Esophagus mucosa (tissue), 1 donor: ENCODE results near the gene LRRC15. TPM values are rescaled to one million over a fixed set of nuclear protein-coding genes. Genes with fewer than 3 reads are reported as not detected.

ENCODE experiments used
- ATAC-seq: fragments of 200-7000 bp; cut with Tn5 transposase; one replicate; pipeline ENCODE4 v1.9.1; 2020
- total RNA-seq: library from RNA; stranded (reverse); gene quantifications from one replicate; pipeline ENCODE4 v1.2.4, GENCODE V29; 2023
- donor health status: DM: yes; HTN: yes; CAD: no.

Gene LRRC15
- total RNA-seq, 1 donor from 2014 or later = 0.04 TPM

DNA sequence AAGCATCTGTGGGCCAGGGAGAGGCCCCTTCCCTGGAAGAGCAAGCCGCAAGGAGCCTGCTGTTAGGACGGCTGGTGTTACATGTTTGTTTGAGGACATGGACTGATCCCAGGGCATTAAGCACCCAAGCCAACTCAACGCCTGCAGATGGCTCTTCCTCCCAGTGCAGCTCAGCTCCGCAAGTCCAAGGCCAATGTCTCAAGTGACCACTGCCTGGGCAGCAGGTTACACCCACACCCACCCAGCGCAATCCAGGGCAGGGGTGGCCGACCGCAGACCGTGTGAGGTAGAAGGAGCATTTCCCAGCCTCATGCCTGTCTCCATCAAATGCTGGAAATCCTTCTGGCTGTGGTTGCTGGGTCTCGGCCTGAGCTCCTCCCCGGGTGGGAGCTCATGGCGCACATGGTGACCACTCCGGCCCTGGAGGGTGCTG is 15.0 kb upstream of the LRRC15 start:
- ATAC-seq = no peak

DNA sequence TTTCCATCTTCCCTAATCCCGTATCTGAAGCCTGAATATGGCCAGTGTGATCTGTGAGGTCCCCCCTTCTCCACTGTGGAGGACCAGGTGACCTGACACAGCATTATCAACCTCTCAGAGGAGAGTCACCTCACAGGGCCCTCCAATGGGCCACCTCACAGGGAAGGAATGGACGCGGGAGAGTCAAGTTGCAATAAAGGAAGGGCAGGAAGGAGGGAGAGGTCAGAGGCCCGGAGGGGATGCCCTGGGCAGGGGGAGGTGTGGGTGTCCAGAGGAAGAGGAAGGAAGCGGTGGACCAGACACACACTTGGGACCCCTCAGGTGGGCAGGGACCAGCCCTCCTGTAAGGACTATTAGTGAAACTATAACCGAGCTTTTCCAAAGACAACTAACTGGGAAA is 14.6 kb upstream of the LRRC15 start:
- ATAC-seq = no peak

DNA sequence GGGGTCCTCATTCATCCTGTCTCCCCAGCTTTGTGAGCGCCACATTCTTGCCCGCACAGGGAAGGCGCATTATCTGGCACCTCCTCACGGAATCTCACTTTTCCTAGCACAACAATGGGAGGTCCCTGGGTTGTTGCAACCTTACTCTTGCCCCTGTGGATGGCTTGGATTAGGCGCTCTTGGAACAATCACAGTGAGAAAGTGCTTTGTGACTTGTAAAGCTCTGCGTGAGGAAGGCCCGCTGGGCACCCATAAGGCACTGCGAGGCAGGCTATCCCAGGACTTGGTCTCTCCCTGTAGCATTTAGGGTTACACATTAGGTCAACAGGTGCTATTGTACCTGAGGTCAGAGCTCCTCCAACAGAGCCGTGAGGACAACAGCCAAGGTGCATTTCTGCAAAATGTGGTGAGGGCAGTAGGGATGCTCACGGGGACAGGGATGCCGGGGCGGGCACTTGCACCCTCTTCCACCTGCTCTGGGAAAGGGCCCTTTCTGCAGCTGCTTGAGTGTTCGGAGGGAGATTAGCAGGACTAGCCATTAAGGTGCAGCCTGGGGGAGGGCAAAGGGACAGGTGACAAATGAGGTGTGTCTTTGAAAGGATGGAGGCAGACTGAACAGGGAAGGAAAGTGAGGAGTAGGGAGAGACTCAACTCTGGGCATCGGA is 13.9 kb upstream of the LRRC15 start:
- ATAC-seq = no peak

DNA sequence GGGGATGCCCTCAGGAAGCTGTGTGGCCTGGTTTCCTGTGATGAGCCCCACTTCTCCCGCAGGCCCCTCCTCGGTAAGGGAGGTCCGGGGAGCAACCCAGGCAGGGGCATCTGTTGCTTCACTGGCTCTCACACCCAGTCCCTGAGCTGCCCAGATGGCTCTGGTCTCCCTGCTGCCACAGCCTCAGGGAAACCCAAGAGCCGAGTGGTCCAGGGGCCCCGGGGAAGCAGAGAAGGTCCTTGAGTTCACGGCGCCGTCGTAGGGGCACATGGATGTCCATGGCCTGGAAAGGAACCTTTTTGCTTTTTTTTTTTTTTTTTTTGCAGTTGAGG is 13.3 kb upstream of the LRRC15 start:
- no peak for ATAC-seq

DNA sequence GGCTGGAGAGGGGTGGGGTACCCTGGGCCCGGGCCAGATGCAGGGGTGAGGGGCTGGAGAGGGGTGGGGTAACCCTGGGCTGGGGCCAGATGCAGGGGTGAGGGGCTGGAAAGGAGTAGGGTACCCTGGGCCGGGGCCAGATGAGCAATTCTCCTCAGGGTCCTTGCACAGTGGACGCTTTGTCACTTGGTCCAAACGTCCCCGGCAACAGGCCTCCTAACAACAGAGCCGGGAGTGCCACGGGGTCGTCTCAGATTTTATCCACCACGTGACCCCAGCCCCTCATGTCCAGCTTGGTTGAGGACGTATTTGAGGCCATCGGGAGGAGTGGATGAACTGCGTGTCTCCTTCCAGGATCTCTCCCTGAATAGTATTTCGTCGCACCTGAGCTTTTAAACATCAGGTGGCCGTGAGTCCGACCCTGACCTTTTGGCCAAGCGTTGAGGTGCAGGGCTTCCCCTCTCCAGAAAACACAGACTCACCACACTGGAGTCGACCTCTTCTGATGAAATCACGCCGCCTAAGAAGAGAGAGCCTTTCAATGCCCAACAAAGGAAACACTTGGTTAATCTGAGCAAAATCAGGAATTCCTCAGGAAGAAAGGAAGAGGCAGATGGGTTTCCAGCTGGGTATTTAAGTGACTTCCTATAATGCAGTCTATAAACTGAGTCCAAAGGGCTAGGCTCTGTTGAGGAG is 12.8 kb upstream of the LRRC15 start:
- no peak for ATAC-seq

DNA sequence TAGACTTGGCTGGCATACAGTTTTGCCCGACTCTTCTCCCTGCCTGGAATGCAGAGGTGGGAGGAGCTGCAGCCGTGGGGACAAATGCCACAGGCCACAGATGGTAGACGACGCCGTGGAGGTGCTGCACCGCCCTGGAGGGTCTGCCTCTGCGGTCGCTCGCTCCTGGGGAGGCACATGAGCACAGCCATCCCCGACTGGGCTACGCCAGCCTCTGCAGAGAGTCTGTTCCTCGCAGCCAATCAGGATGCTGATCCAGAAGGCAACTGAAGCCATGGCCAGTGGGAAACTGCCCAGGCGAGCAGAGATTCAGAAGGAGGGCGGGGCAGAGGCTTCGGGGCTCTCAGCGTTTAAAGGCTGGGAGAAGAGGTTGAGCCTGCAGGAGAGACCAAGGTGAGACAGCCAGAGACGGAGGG is 11.9 kb upstream of the LRRC15 start:
- no peak for ATAC-seq

DNA sequence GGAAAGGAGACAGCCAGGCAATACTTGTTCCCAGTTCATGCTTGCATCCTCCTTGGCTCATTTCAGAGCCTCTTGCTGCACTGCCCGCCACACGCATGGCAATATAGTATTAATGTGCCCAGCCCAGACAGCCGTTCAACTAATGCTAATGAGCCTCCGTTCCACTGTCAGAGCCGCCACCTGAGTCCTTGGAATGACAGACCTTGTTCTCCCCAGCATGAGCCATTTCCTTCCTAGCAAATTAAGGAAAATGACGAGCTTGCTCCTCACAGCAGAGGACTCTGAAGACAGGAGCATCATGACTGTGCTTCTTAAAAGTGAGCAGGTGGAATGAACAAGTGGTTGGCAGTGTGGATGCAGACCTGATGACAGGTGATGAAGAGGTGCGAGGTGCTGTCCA is 10.8 kb upstream of the LRRC15 start:
- ATAC-seq = no peak

DNA sequence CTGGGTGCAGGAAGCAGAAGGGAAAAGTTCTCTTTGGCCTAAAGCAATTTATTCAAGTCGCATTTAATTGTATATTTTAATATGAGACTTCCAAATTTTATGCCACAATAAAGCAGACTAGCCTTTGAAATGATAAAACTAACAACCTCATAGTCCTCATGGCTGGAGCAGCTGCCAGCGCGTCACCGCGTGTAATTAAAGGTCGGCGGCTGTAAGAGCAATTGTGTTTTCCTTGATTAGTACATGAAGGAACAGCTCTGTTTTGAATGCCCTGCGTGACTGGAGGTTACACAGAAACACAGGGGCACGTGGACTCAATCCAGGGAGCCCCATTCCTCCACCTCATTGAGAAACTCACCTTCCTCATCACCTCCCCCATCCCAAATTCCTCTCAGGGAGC is 10.1 kb upstream of the LRRC15 start:
- ATAC-seq = no peak

DNA sequence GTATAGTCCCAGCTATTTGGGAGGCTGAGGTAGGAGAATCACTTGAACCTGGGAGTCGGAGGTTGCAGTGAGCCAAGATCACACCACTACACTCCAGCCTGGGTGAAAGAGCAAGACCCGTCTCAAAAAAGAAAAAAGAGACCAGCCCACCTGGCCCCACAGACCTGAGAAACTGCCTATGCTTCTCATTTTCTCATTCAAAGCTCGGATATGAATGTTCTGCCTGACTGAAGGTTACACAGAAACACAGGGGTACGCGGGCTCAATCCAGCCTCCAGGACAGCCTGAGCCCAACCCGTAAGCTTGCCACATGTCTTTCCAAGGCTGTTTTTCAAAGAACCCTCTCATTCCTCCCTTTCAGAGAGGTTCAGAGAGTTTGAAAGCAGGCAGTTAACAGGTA is 9.7 kb upstream of the LRRC15 start:
- no peak for ATAC-seq

DNA sequence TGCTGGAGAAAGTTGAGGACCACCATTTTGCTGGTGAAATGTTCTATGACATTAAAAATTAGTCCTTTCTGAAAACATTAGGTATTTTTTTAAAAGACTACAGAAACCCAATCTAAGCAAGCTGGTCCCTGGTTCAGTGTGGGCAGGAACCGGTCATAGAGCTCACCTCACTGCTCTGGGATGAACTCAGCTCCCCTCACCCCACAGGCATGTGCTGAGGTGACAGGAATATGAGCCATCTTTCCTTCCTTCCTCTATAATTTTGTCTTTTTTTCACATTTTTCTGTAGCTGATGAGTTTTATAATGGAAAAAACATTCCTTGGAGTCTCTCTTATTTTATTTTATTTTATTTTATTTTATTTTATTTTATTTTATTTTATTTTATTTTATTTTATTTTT is 8.2 kb upstream of the LRRC15 start:
- ATAC-seq = no peak

DNA sequence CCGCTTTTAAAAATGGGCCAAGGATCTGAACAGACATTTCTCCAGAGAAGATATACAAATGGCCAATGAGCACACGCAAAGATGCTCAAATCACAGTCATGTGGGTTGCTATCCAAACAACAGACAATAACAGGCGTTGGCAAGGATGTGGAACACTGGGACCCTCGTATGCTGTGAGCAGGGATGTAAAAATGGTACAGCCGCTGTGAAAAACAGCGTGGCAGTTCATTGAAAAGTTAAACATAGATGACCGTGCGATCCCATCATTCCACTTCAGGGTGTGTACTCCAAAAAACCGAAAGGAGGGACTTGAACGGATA is 6.7 kb upstream of the LRRC15 start:
- no peak for ATAC-seq

DNA sequence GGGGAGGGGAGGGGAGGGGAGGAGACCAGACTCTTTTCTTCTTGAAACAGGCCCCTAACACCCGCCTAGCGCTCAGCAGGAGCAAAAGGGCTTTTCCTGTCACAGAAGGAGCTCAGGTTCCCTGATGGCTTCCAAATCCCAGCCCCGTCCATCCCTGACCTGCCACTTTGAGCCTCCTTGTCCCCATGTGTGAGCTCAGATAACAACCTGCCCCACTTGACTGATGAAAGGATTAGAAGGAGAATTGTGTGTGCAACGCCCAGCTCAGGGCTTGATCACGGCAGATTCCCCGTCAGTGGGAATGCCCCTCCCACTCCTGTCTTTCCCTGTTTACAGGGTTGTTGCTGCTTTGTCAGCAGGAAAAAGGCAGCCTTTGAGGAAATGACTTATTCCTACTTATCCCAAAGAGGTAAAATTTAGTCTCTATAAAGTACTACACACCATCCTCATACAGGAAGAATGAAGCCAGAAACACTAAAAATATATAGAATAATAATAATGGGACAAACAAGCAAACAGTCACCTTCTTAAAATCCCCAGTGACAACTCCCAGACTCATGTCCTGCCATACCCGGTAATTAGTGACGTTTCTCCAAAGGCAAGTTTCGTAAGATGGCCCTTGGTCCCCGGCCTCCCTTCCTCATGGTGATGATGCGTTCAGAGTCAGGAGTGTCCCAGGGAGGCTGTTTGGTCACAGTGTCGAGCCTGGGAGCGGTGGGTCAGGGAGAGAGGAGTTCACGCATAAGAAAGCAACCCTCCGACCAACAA is 6.1 kb upstream of the LRRC15 start:
- ATAC-seq = no peak

DNA sequence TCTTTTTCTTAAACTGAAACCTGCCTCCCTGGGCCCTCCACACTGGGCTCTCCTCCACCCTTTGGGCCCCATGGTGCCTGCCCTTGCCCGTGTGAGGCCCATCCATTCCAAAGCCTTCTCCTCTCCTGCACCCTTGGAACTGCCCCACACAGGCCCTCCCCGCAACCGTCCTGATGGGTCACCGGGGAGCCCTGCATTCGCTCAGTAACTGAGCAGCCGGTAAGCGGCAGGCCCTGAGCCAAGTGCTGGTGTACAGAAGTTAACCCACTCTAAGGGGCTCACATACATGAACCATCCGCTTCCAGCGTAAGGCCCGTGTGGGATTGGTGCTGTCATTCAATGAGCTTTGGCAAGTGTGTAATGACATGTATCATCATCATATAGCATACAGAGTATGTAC is 5.4 kb upstream of the LRRC15 start:
- no peak for ATAC-seq

DNA sequence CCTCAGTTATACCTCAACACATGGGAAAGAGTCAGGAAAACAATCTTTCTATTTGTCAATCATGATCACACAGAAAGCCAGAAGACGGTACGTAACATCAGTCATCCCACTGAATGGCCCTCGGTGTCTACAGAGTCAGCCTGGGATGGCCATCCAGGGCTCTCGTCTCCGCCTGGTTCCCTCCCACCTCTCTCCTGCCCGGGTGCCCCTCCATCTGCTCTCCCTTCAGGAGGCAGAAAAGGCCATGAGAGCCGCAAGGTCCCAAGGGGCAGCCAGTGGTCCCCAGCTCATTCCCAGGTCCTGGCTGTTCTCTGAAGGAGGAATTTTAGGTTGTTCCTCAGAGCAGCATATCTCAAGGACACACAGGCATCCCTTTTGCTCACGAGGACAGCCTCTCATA is 4.4 kb upstream of the LRRC15 start:
- no peak for ATAC-seq

DNA sequence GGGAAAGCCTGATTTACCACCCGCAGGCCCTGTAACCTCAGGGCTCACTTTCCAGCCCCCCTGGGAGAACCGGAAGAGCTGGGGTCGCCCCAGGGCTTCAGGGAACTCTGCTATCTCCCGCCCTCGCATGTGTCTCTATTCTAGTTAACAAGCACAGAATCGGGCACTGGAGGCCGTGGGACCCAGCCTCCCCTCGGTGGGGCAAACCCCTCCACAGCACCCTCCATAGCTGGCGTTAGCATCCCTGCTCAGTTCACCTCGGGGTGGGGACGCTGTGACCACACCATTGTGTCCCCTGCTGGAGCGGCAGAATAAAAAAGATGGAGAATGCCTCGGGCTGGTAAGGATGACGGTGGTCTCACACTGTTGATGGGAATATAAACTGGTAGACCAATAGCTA is 3.5 kb upstream of the LRRC15 start:
- no peak for ATAC-seq

DNA sequence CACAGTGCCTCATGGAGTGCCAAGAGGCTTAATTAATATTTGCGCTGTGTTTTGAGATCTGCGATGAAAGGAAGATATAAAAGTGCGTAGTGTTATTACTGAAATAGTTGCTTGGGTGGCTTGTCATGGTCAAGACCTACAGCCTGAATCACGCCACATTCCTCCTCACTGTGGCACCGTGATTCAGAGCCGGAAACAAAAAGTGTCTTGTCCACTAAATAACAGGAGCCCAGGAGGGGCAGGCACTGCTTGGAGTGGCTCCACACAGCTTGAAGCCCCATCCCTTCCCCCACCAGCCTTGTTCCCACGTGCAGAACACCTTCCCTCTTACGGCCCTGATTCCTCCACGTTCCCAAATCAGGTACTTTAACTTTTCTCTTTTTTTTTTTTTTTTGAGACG is 1.2 kb upstream of the LRRC15 start:
- no peak for ATAC-seq

DNA sequence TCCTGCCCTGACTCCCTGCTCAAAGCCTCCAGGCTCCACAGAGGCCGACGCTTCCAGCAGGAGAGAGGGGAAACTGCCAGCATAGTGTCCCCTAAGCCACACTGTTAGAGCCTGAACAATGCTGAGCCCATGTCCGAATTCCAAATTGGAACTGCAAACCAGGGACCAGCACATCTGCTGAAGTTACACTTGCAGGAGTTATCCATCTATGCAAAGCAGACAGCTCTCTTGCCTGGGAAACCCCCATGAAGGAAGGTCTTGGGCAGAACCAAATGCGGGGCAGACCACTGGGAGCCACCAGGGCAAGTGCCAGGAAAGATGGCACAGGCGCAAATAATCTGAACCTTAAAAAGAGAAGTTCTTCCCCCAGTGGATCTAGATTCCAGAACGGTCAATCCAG is 625 bp downstream of the LRRC15 start:
- ATAC-seq = no peak

DNA sequence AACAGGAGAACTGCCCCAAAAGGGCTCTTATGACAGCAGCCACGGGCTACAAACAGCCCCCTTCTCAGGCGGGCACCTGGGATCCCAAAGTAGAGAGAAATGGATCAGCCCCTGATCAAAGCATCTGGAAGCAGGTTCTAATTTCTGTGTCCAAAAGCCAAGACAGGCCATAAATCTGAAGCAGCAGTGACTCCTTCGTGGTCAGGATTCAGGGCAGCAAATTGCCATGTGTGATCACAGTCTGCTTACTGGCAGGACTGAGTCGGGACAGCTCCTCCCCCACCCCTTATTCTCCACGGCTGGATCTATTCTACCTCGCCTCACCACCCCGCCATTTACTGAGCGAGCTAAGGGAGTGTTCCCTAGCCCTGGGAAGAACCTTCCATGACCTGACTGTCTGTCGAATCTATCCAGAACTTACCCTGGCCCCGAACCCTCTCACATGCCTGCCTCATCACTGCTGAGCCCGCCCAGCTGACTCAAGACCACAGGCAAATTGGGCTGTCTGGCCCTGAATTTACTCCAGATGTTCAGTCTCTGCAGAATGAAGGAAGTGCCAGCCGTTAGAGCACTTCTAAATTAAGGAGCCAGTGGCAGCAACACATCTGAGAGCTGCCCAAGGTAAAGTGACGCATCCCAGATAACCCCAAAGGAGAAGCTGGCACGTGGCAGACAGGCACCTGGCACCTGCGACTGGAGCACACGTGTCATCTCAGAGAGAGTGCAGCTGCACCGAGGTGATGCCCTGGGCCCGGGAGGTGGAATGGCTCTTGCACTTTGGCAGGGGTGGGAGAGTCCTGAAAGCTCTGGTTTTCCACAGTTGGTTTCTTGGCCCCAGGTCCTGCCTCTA is 1.3 kb downstream of the LRRC15 start:
- ATAC-seq = no peak

DNA sequence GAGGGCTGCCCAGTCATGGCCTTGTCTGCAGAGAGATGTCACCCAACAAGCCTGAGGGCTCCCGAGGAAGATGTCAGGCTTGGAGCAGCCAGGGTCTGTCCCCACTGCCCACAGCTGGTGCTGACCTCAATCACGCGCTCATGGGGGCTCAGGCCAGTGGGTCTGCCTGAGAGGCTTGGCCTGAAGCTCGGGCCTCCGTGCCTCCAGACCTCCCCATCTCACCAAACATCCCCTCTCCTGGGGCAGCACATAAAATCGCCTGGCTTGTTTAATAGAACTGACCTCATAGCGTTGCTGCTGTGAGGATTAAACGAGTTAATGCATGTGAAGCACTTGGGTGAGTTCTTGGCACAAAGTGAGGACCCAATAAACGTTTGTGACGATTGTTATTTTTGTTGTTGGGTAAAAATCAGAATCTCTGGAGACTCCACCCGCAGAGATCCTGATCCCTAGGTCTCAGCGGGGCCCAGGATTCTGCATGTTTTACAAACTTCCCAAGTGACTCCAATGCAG is 3.5 kb downstream of the LRRC15 start:
- no peak for ATAC-seq

DNA sequence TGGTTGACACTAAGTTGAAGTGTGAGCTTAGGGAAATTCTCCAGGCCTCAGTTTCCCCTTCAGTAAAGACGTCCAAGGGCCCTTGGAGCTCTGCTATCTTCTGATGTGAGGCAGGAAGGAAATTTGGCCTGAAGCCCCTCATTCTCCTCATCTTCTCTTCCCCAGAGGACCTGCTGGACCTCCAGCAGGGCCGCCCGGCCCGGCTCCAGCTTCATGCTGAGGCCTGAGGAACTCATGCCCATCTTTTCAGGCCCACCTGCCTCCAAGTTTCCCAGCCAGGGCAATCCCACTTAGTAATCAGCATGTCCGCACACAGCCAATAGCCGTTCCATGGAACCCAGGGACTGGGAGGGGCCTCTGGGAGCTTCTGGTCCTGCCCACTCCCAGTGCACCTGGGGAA is 4.0 kb downstream of the LRRC15 start:
- no peak for ATAC-seq

DNA sequence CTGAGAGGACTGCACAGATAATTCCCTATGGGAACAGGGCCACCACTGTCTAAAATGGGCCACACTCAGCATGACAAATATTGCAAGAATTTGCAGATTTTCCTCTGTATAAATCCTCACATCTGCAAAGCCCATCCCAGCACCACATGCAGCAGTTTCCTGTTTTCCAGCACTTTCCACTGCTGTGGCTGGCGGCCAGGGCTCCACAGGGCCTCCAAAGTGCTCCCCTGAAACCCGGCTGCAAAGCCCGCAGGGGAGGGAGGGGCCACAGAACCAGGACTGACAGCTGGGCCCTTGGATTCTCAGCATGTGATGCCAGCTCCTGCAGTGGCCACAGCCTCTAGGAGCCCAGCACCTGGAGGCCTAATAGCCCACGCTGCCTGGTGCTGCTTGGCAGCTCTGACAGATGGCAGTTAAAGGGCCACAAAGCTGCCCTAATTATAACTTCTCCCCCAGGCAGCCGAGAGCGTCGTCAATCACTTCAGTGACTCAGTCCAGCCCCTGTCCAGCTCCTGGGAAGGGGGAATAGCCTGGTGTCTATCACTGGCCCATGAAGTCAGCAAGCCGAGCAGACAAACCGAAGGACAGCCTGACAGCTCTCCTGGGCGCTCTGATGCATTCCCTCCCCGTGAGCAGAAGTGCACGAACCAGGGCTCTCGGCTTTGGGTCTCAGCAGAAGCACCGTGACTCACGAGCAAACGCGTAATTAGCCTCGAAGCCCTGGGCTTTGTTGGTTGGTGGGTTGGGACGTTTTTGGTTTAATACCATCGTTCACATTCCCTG is 4.7 kb downstream of the LRRC15 start:
- peak; percentile 11 for ATAC-seq

DNA sequence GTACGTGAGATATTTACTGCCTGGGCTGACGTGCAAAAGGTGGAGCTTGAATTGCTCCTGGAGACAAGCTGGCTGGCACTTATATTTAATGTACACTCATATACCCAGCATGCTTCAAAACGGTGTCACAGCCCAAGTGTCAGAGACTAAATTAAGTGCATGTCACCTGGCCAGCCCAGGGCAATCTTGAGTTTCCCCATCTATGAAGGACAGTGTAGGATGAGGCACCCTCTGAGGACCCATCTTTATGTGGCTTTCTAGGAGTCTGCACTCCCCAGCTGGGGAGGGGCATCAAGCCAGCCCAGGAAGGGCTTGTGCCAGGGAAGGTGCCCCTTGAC is 5.3 kb downstream of the LRRC15 start:
- ATAC-seq = no peak
